ENCODE data around the gene MALL.
"Not testable (repeated sequence)": the region's sequence is repeated elsewhere in the genome, so short reads cannot be mapped to it uniquely, and the experiment has no call there.

MALL gene

GRCh38 chr2:110097506-110098220, 18.0 kb downstream of the MALL start:
- no peak for DNase-seq

GRCh38 chr2:110095994-110096633, 19.5 kb downstream of the MALL start:
- DNase-seq = no peak

- not testable (repeated sequence) for DNase-seq
Measured at GRCh38 chr2:110094884-110095534, 20.6 kb downstream of the MALL start.

GRCh38 chr2:110093924-110094323, 21.7 kb downstream of the MALL start:
- not testable (repeated sequence) for DNase-seq

GRCh38 chr2:110090164-110090563, 25.5 kb downstream of the MALL start:
- not testable (repeated sequence) for DNase-seq

GRCh38 chr2:110083757-110084156, 31.9 kb downstream of the MALL start:
- not testable (repeated sequence) for DNase-seq

GRCh38 chr2:110083162-110083561, 32.5 kb downstream of the MALL start:
- not testable (repeated sequence) for DNase-seq

GRCh38 chr2:110078104-110078503, 37.5 kb downstream of the MALL start:
- not testable (repeated sequence) for DNase-seq

- not testable (repeated sequence) for DNase-seq
Measured at GRCh38 chr2:110075896-110076295, 39.7 kb downstream of the MALL start.

GRCh38 chr2:110069869-110070268, 45.8 kb downstream of the MALL start:
- DNase-seq = not testable (repeated sequence)

- DNase-seq = not testable (repeated sequence)
Measured at GRCh38 chr2:110068153-110068552, 47.5 kb downstream of the MALL start.

GRCh38 chr2:110062332-110062731, 53.3 kb downstream of the MALL start:
- not testable (repeated sequence) for DNase-seq

GRCh38 chr2:110060550-110060949, 55.1 kb downstream of the MALL start:
- DNase-seq = not testable (repeated sequence)

GRCh38 chr2:110059694-110060358, 55.8 kb downstream of the MALL start:
- DNase-seq = not testable (repeated sequence)

- not testable (repeated sequence) for DNase-seq
Measured at GRCh38 chr2:110059009-110059693, 56.5 kb downstream of the MALL start.

- not testable (repeated sequence) for DNase-seq
Measured at GRCh38 chr2:110058034-110058433, 57.6 kb downstream of the MALL start.

GRCh38 chr2:110055819-110056408, 59.7 kb downstream of the MALL start:
- not testable (repeated sequence) for DNase-seq

GRCh38 chr2:110054521-110055407, 60.9 kb downstream of the MALL start:
- not testable (repeated sequence) for DNase-seq

- DNase-seq = not testable (repeated sequence)
Measured at GRCh38 chr2:110053688-110054087, 61.9 kb downstream of the MALL start.

- DNase-seq = not testable (repeated sequence)
Measured at GRCh38 chr2:110052166-110052565, 63.5 kb downstream of the MALL start.

- DNase-seq = not testable (repeated sequence)
Measured at GRCh38 chr2:110050222-110050621, 65.4 kb downstream of the MALL start.
